ENCODE measurements around the gene PRKCD.

- TF ChIP-seq TAF1 (IDR thresholded peaks at IDR 0.05; ENCODE audit: borderline replicate concordance, insufficient read depth, low read length) (no peak), POLR2AphosphoS5 (IDR thresholded peaks at IDR 0.05; ENCODE audit: low read depth, low read length) (no peak), REST (IDR thresholded peaks at IDR 0.05; ENCODE audit: insufficient read depth in 1 of 2, low read depth in 2 of 2, low read length in 2 of 2) (no peak), SIN3A (IDR thresholded peaks at IDR 0.05; ENCODE audit: borderline replicate concordance, insufficient read depth, low read length) (no peak), FOXP2 (optimal IDR thresholded peaks at IDR 0.05; ENCODE audit: borderline replicate concordance, extremely low read depth, extremely low read length, insufficient read depth) (no peak)
Measured at GRCh38 chr3:53225651-53226050, 64.6 kb downstream of the PRKCD start.
